ENCODE measurements around the gene RPL27.

- no peak for TF ChIP-seq CTCF (IDR thresholded peaks at IDR 0.05)
- TF ChIP-seq POLR2A (IDR thresholded peaks at IDR 0.05), result no peak
These were observed 45.1 kb downstream of the RPL27 start for GRCh38 chr17:43043307-43043706.
